Hepatocyte (in vitro differentiated cells): Measurements from ENCODE around the gene PLXNB3.

ENCODE experiments used
- CTCF ChIP-seq: fragments of 200-600 bp; sonication (generic); IDR thresholded peaks from 2 replicates; pipeline ENCODE4 v1.5.1; 2016; ENCODE audit warnings: antibody characterized with exemption, mild to moderate bottlenecking; ENCODE audit not compliant: poor library complexity
- EZH2 ChIP-seq: fragments of 200-600 bp; sonication (generic); IDR thresholded peaks from 2 replicates; pipeline ENCODE4 v1.6.1; 2016; ENCODE audit warnings: antibody characterized with exemption, mild to moderate bottlenecking, borderline replicate concordance

- TF ChIP-seq EZH2 (no peak), CTCF (no peak)
Observed at GRCh38 chrX:153750127-153750774, 13.8 kb upstream of the PLXNB3 start.
